K562 (cell line): Measurements from ENCODE around the gene LMOD1. TPM values are rescaled to one million over a fixed set of nuclear protein-coding genes. Genes with fewer than 3 reads are reported as not detected.
A peak's percentile ranks its signal among the peaks of the same experiment; 100 is the strongest.

Experiments used
- ETV6 ChIP-seq, 3 experiments: fragments of 150-350 bp in 1 of 3; sonication (generic) in 1 of 3; formaldehyde crosslinking in 1 of 3; IDR thresholded peaks; 2 replicates each; pipeline versions ENCODE4 v1.6.1 to v1.8.0; 2014 to 2022; ENCODE audit warnings: borderline replicate concordance in 2 of 3, low read depth in 2 of 3, antibody characterized with exemption in 1 of 3, low read length in 1 of 3, mild to moderate bottlenecking in 1 of 3, missing genetic modification reagents in 1 of 3
- HMG20A ChIP-seq: fragments of 450-650 bp; formaldehyde crosslinking; conservative IDR thresholded peaks from 2 replicates; pipeline ENCODE4 v1.4.0; 2020; ENCODE audit warnings: mild to moderate bottlenecking, mixed read lengths
- JUN ChIP-seq, 2 experiments: sonication (generic) in 1 of 2; formaldehyde crosslinking in 1 of 2; IDR thresholded peaks; 2 replicates each; pipeline versions ENCODE4 v1.6.1 to v1.8.0; 2012 to 2022; ENCODE audit warnings: borderline replicate concordance in 2 of 2, mild to moderate bottlenecking in 2 of 2, improper control_type of control experiment in 1 of 2, low read depth in 1 of 2, low read length in 1 of 2, missing genetic modification reagents in 1 of 2
- MAFK ChIP-seq: IDR thresholded peaks from 2 replicates; pipeline ENCODE4 v1.6.1; 2011; ENCODE audit warnings: low read length, improper control_type of control experiment
- MAX ChIP-seq: sonication (generic); formaldehyde crosslinking; IDR thresholded peaks from 2 replicates; pipeline ENCODE4 v1.9.0; 2022; ENCODE audit warnings: mild to moderate bottlenecking, missing genetic modification reagents
- NELFE ChIP-seq: IDR thresholded peaks from 2 replicates; pipeline ENCODE4 v1.6.1; 2011; ENCODE audit warnings: mild to moderate bottlenecking; ENCODE audit not compliant: insufficient read depth, insufficient read length
- RERE ChIP-seq: sonication (generic); formaldehyde crosslinking; IDR thresholded peaks from 2 replicates; pipeline ENCODE4 v1.8.0; 2023; ENCODE audit warnings: missing genetic modification reagents, mild to moderate bottlenecking, borderline replicate concordance
- SMARCC2 ChIP-seq: fragments of 450-650 bp; IDR thresholded peaks from 2 replicates; pipeline ENCODE4 v1.6.1; 2017; ENCODE audit warnings: antibody characterized with exemption, moderate library complexity, mild to moderate bottlenecking, low read depth
- SRSF7 ChIP-seq: fragments of 200-400 bp; formaldehyde crosslinking; optimal IDR thresholded peaks from 2 replicates; pipeline ENCODE3; 2017; ENCODE audit warnings: mild to moderate bottlenecking, low read depth, low read length
- STAT5A ChIP-seq: IDR thresholded peaks from 2 replicates; pipeline ENCODE4 v1.6.1; 2012; ENCODE audit warnings: low read length, inconsistent platforms, borderline replicate concordance
- TARDBP ChIP-seq: fragments of 450-650 bp; IDR thresholded peaks from 2 replicates; pipeline ENCODE4 v1.6.1; 2016
- XRCC4 ChIP-seq: IDR thresholded peaks from one replicate; pipeline ENCODE4 v1.6.1; 2011; ENCODE audit not compliant: insufficient read depth, insufficient read length; ENCODE audit errors: extremely low read depth
- YBX1 ChIP-seq: fragments of 450-650 bp; IDR thresholded peaks from 2 replicates; pipeline ENCODE4 v1.7.1; 2016; ENCODE audit warnings: mild to moderate bottlenecking
- ZNF143 ChIP-seq: sonication (generic); formaldehyde crosslinking; IDR thresholded peaks from 2 replicates; pipeline ENCODE4 v1.9.0; 2022; ENCODE audit warnings: mild to moderate bottlenecking, missing genetic modification reagents
- ZNF197 ChIP-seq: fragments of 200-800 bp; sonication (Bioruptor generic); IDR thresholded peaks from 2 replicates; pipeline ENCODE4 v1.6.1; 2016; ENCODE audit warnings: low read depth, missing genetic modification characterization, missing compliant biosample characterization
- ZNF253 ChIP-seq: fragments of 250-450 bp; sonication (Bioruptor Pico); conservative IDR thresholded peaks from 2 replicates; pipeline ENCODE4 v1.6.1; 2021; ENCODE audit warnings: mild to moderate bottlenecking
- ZNF507 ChIP-seq: conservative IDR thresholded peaks from 2 replicates; pipeline ENCODE4 v1.6.1; 2017; ENCODE audit warnings: missing genetic modification characterization, missing compliant biosample characterization
- ZNF77 ChIP-seq: fragments of 250-450 bp; sonication (Bioruptor Pico); IDR thresholded peaks from 2 replicates; pipeline ENCODE4 v1.5.0; 2020
- ZNF780A ChIP-seq: fragments of 250-450 bp; sonication (Bioruptor Pico); IDR thresholded peaks from 2 replicates; pipeline ENCODE4 v1.5.0; 2021; ENCODE audit warnings: mild to moderate bottlenecking
- polyA plus RNA-seq, 8 experiments: library from polyadenylated mRNA; depleted of rRNA in 4 of 8; stranded (reverse) in 5 of 8; unstranded in 3 of 8; fragments of >200 nt; fragmentation: Nextera tagmentation in 2 of 8; fragmentation: Illumina TruSeq in 1 of 8; extraction: Ambion mirVana in 2 of 8; extraction: Trizol in 1 of 8; gene quantifications; 2 replicates each; pipeline versions ENCODE4 v1.2.1 to v1.2.3, GENCODE V29; 2011 to 2014; ENCODE audit warnings: inconsistent platforms in 1 of 8, missing spikeins in 1 of 8
- total RNA-seq, 7 experiments: library from RNA; depleted of rRNA in 6 of 7; stranded (reverse); fragments of >200 nt in 6 of 7; fragmentation: Illumina TruSeq in 2 of 7; extraction: Trizol in 2 of 7; gene quantifications; 2 replicates each; pipeline versions ENCODE4 v1.2.1 to v1.2.3, GENCODE V29; 2011 to 2021; ENCODE audit warnings: low replicate concordance in 1 of 7
- TF ChIP-seq, protein P1 (sequence below): sonication (generic); formaldehyde crosslinking; IDR thresholded peaks from 2 replicates; pipeline ENCODE4 v1.8.1; 2023; ENCODE audit warnings: mild to moderate bottlenecking, missing genetic modification reagents
- TF ChIP-seq, protein P2 (sequence below), 2 experiments: fragments of 450-650 bp in 1 of 2; sonication (generic) in 1 of 2; formaldehyde crosslinking; conservative IDR thresholded peaks; 2 replicates each; pipeline versions ENCODE4 v1.4.0 to v1.8.1; 2020 to 2022; ENCODE audit warnings: mild to moderate bottlenecking in 1 of 2, missing genetic modification reagents in 1 of 2

Gene LMOD1
- total and polyA plus RNA-seq, 9 of the 15 experiments (the other 6 are each of a cell fraction or from before 2014, with no cell fraction given), result 0.03 to 0.54 (median 0.38) TPM; not detected in 1

- no peak for TF ChIP-seq MAFK
- TF ChIP-seq ZNF507 (tag), result no peak
- TF ChIP-seq, protein P1, sequence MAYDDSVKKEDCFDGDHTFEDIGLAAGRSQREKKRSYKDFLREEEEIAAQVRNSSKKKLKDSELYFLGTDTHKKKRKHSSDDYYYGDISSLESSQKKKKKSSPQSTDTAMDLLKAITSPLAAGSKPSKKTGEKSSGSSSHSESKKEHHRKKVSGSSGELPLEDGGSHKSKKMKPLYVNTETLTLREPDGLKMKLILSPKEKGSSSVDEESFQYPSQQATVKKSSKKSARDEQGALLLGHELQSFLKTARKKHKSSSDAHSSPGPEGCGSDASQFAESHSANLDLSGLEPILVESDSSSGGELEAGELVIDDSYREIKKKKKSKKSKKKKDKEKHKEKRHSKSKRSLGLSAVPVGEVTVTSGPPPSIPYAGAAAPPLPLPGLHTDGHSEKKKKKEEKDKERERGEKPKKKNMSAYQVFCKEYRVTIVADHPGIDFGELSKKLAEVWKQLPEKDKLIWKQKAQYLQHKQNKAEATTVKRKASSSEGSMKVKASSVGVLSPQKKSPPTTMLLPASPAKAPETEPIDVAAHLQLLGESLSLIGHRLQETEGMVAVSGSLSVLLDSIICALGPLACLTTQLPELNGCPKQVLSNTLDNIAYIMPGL (CRISPR knock-in tag), result 0 out of 2 replicates have a peak, but pooled peaks have one; percentile 26
- no peak for TF ChIP-seq ZNF197 (CRISPR knock-in tag)
- no peak for TF ChIP-seq JUN (IDR thresholded peaks at IDR 0.05; ENCODE audit: borderline replicate concordance, low read depth, low read length)
- no peak for TF ChIP-seq JUN (CRISPR knock-in tag; IDR thresholded peaks at IDR 0.05; ENCODE audit: borderline replicate concordance)
- TF ChIP-seq, protein P2, sequence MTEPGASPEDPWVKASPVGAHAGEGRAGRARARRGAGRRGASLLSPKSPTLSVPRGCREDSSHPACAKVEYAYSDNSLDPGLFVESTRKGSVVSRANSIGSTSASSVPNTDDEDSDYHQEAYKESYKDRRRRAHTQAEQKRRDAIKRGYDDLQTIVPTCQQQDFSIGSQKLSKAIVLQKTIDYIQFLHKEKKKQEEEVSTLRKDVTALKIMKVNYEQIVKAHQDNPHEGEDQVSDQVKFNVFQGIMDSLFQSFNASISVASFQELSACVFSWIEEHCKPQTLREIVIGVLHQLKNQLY (CRISPR knock-in tag; conservative IDR thresholded peaks at IDR 0.05), result 0 out of 4 replicates have a peak, but pooled peaks of 1 of the 2 experiments have one; percentile 37
- no peak for TF ChIP-seq YBX1
- no peak for TF ChIP-seq ETV6 (IDR thresholded peaks at IDR 0.05; ENCODE audit: borderline replicate concordance in 1 of 2, low read depth in 2 of 2, low read length in 1 of 2)
- TF ChIP-seq ETV6 (CRISPR knock-in tag; IDR thresholded peaks at IDR 0.05; ENCODE audit: borderline replicate concordance), result no peak
- no peak for TF ChIP-seq HMG20A (CRISPR knock-in tag)
- TF ChIP-seq NELFE, result no peak
- no peak for TF ChIP-seq ZNF77 (CRISPR knock-in tag)
- TF ChIP-seq ZNF780A (CRISPR knock-in tag), result no peak
- TF ChIP-seq ZNF253 (CRISPR knock-in tag), result no peak
- TF ChIP-seq TARDBP, result no peak
- TF ChIP-seq MAX, result no peak
- 0 out of 2 replicates have a peak, but pooled peaks have one; percentile 19 for TF ChIP-seq SMARCC2
- TF ChIP-seq SRSF7, result no peak
- no peak for TF ChIP-seq XRCC4
- TF ChIP-seq ZNF143 (CRISPR knock-in tag), result 0 out of 2 replicates have a peak, but pooled peaks have one; percentile 59
- TF ChIP-seq STAT5A, result peak; percentile 21; the same call in 1 of the 2 replicates
- TF ChIP-seq RERE, result no peak
These were observed 9.4 kb upstream of the LMOD1 start (continued) for GRCh38 chr1:201955729-201956143.
